GM20431 (cell line): ENCODE measurements around the gene CBFA2T3.

ENCODE experiments used
- in situ Hi-C: fragments of 300-500 bp; cut with MseI, MboI; formaldehyde crosslinking; loops from one replicate; pipeline ENCODE4 v1.15.0; 2020; ENCODE audit warnings: low sequenced_read_pairs; ENCODE audit not compliant: unreplicated experiment

CBFA2T3 gene

DNA sequence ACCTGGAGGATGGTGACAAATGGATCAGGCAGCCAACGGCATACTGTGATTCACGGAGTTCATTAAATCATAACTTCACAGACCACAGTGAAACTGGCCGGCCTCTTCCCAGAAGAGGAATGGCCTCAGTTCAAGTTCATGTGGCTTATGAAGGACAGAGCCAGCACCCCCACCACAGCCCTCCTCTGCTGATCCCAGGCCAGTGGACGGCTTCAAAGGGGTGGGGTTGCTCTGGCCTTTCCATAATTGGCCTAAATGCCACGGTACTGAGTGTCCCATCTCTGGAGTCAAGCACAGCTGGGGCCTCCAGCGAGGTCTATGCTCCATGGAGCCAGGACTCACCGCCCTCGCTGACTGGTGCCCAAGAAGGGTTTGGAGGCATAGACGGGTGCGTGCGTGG is 141.6 kb downstream of the CBFA2T3 start:
- in situ Hi-C loops, result no loop called here

DNA sequence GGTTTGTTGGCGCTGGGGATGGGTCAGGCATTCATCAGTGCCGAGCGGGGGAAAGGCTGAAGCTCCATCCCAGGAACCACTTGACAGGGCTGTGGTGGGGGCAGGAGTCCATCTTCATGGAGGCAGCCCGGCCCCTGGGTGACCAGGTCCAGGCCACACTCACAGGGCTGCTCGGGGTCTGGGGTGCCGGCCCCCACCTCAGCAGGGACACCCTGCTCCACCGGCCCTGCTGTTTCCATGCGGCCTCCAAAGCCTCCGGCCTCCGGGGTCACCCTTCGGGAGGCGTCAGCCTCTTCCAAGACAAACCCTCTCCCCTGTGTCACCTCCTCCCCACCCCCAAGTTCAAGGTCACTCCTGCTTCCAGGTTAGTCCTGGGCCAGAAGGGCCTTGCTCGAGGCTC is 142.3 kb downstream of the CBFA2T3 start:
- in situ Hi-C loops, result no loop called here

DNA sequence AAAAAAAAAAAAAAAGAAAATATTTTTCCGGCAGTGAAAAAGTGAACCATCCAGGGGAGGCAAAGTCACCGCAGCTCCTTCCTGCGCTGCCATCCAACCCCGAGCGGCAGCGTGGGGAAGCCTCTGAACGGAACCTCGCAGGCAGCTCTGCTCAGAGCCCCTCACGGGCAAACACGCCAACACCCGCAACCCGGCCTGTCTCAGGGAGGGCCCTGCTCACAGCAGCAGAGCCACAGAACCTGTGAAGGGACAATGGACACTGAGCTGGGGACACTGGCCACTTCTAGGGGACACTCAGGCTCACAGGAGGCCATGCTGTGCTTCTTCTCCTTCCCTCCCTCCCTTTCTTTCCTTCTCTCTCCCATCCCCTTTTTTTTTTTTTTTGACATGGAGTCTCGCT is 143.9 kb downstream of the CBFA2T3 start:
- in situ Hi-C loops, result no loop called here

DNA sequence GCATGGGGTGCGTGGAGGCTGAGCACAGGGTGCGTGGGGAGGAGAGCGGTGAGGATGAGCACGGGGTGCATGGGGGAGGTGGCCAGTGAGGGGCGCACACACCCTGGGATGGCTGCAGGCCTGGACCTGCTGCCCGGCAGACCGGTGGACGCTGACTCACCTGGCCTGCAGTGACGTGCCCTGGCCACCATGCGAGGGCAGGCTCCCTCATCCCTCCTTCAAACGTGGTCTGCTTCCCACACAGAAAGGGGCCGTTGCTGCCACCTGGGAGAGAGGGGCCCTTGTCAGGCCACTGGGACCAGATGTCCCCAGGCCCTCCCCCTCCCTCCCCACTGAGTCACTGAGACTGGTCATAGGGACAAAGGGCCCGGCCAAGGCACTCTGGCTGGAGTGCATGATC is 145.2 kb downstream of the CBFA2T3 start:
- in situ Hi-C loops, result no loop called here

DNA sequence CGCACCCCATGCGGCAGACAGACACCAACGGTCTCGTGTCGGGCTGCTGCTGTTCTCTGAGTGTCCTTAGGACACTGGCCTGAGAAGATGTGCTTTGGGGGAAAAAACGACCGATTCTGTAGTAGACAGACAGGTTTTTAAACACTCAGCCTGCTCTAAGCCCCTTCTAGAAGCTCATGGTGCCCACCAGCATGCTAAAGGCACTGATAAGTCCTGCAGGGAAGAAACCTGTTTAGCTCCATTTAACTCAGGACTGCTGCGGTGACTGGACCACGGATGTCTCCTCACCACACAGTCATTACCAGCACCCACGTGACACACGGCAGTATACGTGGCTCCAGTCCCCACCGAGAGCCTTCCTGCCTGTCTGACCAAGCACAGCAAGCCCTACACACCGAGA is 146.2 kb downstream of the CBFA2T3 start:
- in situ Hi-C loops, result no loop called here

DNA sequence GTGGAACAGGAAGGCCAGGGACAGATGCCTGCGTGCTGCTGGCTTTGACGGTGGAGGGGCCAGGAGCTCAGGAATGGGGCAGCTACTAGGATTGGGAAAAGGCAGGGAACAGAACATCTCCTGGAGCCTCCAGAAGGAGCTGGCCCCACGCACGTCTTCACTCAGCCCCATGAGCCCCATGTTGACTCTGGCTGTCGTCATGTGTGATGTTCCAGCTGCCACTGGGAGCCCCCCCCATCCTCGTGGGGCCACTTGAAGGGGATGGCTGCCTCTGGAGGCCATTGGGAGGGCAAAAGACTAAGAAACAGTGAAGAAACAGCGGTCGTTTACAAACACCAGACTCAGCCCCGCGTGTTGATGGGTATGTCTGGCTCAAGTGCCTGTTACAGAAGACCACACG is 146.7 kb downstream of the CBFA2T3 start:
- in situ Hi-C loops, result no loop called here

DNA sequence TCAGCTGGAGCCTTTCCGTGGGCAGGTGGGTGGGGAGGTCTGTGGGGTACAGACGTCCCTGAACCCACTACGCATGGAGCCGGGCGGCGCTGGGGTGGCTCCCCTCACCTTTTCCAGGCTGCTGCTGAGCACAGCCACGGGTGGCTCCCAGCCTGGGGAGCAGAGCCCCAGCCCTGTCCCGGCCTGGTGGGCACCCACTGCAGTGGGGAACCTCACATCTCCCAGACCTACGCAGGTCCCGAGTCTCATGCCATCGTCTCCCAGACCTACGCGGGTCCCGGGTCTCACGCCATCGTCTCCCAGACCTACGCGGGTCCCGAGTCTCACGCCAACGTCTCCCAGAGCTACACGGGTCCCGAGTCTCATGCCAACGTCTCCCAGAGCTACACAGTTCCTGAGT is 148.3 kb downstream of the CBFA2T3 start:
- in situ Hi-C loops, result no loop called here

DNA sequence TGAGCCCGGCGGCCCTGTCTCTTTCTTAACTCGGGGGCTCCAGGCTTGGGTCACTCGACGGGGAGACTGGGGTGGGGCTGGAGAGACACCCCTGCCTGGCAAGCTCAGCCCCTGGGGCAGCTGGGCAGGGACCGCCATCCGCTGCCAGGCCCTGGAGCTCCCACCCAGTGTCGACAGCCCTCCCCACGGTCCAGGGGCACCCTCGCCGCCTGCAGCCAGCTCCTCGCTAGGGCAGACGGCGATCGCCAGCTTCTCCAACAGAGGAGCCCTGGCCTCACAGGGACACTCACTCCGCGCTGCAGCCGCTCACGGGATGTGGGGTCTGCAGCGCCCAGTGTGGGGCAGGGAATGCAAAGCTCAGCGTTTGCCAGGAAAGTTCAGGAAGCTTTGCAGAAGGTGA is 149.3 kb downstream of the CBFA2T3 start:
- in situ Hi-C loops, result no loop called here

DNA sequence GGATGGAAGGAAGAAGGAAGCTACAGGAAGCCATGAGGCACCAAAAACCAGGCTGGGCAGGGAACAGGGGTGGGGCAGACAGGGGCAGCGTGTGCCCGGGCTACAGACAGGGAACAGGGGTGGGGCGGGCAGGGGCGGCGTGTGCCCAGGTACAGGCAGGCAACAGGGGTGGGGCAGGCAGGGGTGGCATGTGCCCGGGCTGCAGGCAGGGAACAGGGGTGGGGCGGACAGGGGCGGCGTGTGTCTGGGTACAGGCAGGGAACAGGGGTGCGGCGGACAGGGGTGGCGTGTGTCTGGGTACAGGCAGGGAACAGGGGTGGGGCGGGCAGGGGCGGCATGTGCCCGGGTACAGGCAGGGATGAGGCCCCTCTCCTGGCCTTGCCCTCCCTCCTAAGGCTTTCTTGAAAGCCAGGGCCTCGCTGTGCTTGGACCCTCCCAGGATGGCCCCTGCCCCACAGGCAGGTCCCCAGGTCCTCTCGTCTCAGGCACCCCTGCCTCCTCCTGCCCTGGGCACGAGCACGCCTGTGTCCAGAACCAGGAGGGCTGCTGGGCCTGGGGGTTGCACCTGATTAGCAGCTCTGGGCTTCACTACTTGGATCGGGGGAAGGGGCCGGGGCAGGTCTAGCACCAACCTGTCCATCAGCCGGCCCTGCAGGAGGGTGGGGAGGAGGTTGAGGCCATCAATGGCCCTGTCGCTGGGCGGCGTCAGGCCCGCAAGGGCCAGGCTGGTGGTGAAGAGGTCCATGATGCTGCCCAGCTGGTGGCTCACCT is 150.8 kb downstream of the CBFA2T3 start:
- in situ Hi-C loops, result no loop called here

DNA sequence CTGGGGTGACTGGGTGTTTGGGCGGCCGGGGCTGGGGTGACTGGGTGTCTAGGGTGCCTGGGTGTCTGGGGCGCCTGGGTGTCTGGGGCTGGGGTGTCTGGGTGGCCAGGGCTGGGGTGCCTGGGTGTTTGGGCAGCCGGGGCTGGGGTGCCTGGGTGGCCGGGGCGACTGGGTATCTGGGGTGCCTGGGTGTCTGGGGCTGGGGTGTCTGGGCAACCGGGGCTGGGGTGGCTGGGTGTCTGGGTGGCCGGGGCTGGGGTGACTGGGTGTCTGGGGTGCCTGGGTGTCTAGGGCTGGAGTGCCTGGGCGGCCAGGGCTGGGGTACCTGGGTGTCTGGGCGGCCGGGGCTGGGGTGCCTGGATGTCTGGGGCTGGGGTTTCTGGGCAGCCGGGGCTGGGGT is 151.9 kb downstream of the CBFA2T3 start:
- in situ Hi-C loops, result no loop called here
